ENCODE data around the gene TDRD1. TPM values are rescaled to one million over a fixed set of nuclear protein-coding genes. Genes with fewer than 3 reads are reported as not detected.

The TDRD1 gene
- total and polyA plus RNA-seq, 5 donors from 2014 or later = 0.14 to 0.32 (median 0.25) TPM; not detected in 2

DNA sequence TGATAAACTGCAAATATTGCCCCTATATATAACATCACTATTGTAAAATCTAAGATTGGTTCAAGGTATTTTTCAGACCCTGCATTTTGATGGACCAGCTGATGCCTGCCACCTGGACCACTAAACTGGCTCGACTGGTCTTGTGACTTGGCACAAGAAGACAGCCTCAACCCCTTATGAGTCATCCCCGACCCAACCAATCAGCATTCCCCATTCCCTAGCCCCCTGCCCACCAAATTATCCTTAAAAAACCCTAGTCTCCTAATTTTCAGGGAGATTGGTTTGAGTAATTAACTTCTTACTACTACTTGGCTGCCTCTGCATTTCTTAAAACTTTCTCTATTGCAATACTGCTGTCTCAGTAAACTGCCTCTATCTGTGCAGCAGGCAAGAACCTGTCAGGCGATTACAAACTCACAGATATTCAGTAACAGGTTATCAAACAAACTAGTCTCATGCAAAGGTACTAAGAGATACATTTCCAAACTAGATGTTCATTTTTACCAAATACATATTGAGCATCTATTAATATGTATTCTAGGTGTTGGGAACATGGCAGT lies 10.6 kb upstream of the TDRD1 start:
- no peaks in the 10 kb centered on the region for H3K27me3 Mint-ChIP-seq
- H3K27me3 ChIP-seq (ENCODE audit: control insufficient read depth, insufficient read depth, low read length) = no peaks in the 10 kb centered on the region
- no peak for ATAC-seq (ENCODE audit: low read depth in 2 of 2)
- peaks cover 15% of the 10 kb centered on the region for H3K36me3 ChIP-seq (ENCODE audit: control insufficient read depth, insufficient read depth, low read length)
- peaks cover 0 to 5% of the 10 kb centered on the region in 2 experiments for H3K9me3 ChIP-seq (ENCODE audit: control insufficient read depth in 2 of 2, low read length in 2 of 2)
- peak overlapping the region in 2 of 4 donors; percentile 44 to 69 for H3K4me3 Mint-ChIP-seq
- H3K27ac ChIP-seq (ENCODE audit: insufficient read depth, low read length, poor library complexity, severe bottlenecking) = no peak overlapping the region
- H3K36me3 Mint-ChIP-seq = peaks cover 34% of the 10 kb centered on the region
- H3K9me3 Mint-ChIP-seq = peaks cover 0 to 7% (median 2%) of the 10 kb centered on the region in 7 donors
- peaks cover 19% of the 10 kb centered on the region for H3K4me1 ChIP-seq (ENCODE audit: control insufficient read depth, insufficient read depth, low read length, poor library complexity, severe bottlenecking)
- DNase-seq = no peak
- no peak overlapping the region for H3K4me3 ChIP-seq (ENCODE audit: low read depth, low read length)
- peak overlapping the region in 1 of 3 donors; percentile 10 for H3K27ac Mint-ChIP-seq
- peaks cover 48 to 75% (median 51%) of the 10 kb centered on the region in 4 donors for H3K4me1 Mint-ChIP-seq

DNA sequence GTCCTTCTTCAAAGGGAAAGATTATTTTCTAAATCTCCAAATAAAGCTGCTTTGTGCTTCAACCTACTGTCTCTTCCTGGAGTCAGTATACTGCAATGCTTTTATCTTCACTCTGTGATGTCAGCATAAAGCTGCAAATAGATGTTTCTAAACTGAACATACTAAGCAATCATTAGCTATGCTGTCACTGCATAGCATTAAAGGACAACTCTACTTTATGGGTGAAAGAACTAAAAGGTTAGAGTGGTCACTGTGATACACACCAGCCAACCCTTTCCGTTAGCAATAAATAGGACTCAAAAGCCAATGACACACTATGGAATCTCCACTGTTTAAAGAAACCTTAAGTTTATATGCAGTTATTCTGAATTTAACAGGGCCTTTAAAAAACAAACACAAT lies 6.9 kb upstream of the TDRD1 start:
- no peak for DNase-seq
- Histone ChIP-seq H3K36me3 (ENCODE audit: control insufficient read depth, insufficient read depth, low read length) (peaks cover 10% of the 10 kb centered on the region), H3K27ac (ENCODE audit: insufficient read depth, low read length, poor library complexity, severe bottlenecking) (peak overlapping the region; percentile 16), H3K27me3 (ENCODE audit: control insufficient read depth, insufficient read depth, low read length) (no peaks in the 10 kb centered on the region), H3K4me3 (ENCODE audit: low read depth, low read length) (peak overlapping the region; percentile 98), H3K4me1 (ENCODE audit: control insufficient read depth, insufficient read depth, low read length, poor library complexity, severe bottlenecking) (peaks cover 30% of the 10 kb centered on the region), H3K9me3 (ENCODE audit: control insufficient read depth in 2 of 2, low read length in 2 of 2) (peaks cover 0 to 5% of the 10 kb centered on the region in 2 experiments)
- H3K27me3 Mint-ChIP-seq = peaks cover 13% of the 10 kb centered on the region
- H3K27ac Mint-ChIP-seq = peak overlapping the region in 2 of 3 donors; percentile 99
- H3K4me3 Mint-ChIP-seq = peak overlapping the region; percentile 93 to 99 (median 98)
- H3K36me3 Mint-ChIP-seq = peaks cover 20% of the 10 kb centered on the region
- ATAC-seq (ENCODE audit: low read depth in 2 of 2) = no peak
- H3K4me1 Mint-ChIP-seq = peaks cover 40 to 75% (median 49%) of the 10 kb centered on the region in 4 donors
- H3K9me3 Mint-ChIP-seq = peaks cover 0 to 7% (median 2%) of the 10 kb centered on the region in 7 donors

DNA sequence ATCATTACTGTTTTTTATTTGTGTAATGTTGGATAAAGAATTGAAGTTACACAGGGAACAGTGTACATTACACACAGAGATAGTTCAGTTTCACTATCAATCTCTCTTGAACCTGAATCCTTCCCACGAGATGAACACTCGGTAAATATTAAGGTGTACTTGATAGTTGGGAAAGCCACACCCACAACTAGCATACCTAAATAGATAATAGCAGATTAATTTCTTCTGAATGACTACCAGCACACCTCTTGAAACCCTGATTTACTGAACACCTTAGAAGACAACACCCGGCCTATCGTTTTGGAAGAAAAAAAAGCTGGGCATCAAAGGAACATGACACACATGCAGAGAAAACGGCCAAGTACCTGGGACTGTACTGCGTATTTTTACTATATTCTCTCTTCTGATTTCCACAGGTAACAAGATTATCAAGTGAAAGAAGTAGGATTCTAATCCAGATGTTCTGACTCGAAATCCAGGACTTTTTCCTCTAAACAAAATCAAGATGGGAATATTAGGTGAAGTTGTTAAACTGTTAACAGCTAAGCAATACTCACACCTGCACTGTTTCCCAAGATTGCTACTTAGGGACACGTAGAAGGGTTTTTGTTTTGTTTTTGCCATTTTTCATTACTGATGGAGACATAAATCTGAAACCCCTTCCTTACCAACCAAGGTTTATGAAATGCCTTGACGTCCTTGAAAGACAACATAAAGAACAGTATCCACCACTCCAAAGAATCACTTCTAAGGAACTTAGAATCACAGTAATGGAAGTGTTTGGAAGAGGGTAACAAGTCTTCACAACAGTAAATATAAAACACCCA lies 6.2 kb upstream of the TDRD1 start:
- Mint-ChIP-seq H3K9me3 (peaks cover 0 to 7% (median 2%) of the 10 kb centered on the region in 7 donors), H3K4me1 (peaks cover 37 to 72% (median 46%) of the 10 kb centered on the region in 4 donors), H3K36me3 (peaks cover 17% of the 10 kb centered on the region), H3K4me3 (peak overlapping the region; percentile 93 to 99 (median 98)), H3K27ac (peak overlapping the region; percentile 99), H3K27me3 (peaks cover 17% of the 10 kb centered on the region)
- Histone ChIP-seq H3K36me3 (ENCODE audit: control insufficient read depth, insufficient read depth, low read length) (peaks cover 8% of the 10 kb centered on the region), H3K27me3 (ENCODE audit: control insufficient read depth, insufficient read depth, low read length) (peaks cover 1% of the 10 kb centered on the region), H3K4me1 (ENCODE audit: control insufficient read depth, insufficient read depth, low read length, poor library complexity, severe bottlenecking) (peaks cover 30% of the 10 kb centered on the region), H3K27ac (ENCODE audit: insufficient read depth, low read length, poor library complexity, severe bottlenecking) (peak overlapping the region; percentile 81), H3K4me3 (ENCODE audit: low read depth, low read length) (peak overlapping the region; percentile 98), H3K9me3 (ENCODE audit: control insufficient read depth in 2 of 2, low read length in 2 of 2) (peaks cover 0 to 5% of the 10 kb centered on the region in 2 experiments)
- peak in 1 of 3 donors; percentile 38 for DNase-seq
- no peak for ATAC-seq (ENCODE audit: low read depth in 2 of 2)

DNA sequence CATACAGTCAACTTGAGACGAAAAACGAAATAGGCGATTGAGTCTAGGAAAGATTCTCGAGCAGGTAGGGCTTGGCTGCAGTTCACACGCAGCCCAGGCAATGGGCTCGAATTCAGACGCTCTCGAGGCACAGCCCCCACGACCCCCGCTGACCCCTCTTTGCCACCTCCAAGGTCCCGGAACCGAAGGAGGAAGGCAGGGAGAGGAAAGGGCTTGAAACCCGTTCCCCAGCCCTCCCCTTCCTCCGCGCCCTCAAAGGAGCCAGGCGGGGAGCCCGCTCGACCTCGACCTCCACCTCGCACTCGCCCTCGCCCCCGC lies 5.6 kb upstream of the TDRD1 start:
- ATAC-seq (ENCODE audit: low read depth in 2 of 2) (no peak), DNase-seq (no peak)
- peaks cover 30% of the 10 kb centered on the region for H3K4me1 ChIP-seq (ENCODE audit: control insufficient read depth, insufficient read depth, low read length, poor library complexity, severe bottlenecking)
- H3K36me3 Mint-ChIP-seq = peaks cover 13% of the 10 kb centered on the region
- peak overlapping the region; percentile 99 for H3K27ac Mint-ChIP-seq
- H3K27me3 Mint-ChIP-seq = peaks cover 17% of the 10 kb centered on the region
- peak overlapping the region; percentile 81 for H3K27ac ChIP-seq (ENCODE audit: insufficient read depth, low read length, poor library complexity, severe bottlenecking)
- peaks cover 0 to 4% of the 10 kb centered on the region in 2 experiments for H3K9me3 ChIP-seq (ENCODE audit: control insufficient read depth in 2 of 2, low read length in 2 of 2)
- H3K4me3 Mint-ChIP-seq = peak overlapping the region; percentile 93 to 99 (median 98)
- peaks cover 6% of the 10 kb centered on the region for H3K36me3 ChIP-seq (ENCODE audit: control insufficient read depth, insufficient read depth, low read length)
- peaks cover 1% of the 10 kb centered on the region for H3K27me3 ChIP-seq (ENCODE audit: control insufficient read depth, insufficient read depth, low read length)
- H3K4me1 Mint-ChIP-seq = peaks cover 32 to 66% (median 42%) of the 10 kb centered on the region in 4 donors
- peaks cover 0 to 4% (median 2%) of the 10 kb centered on the region in 7 donors for H3K9me3 Mint-ChIP-seq
- H3K4me3 ChIP-seq (ENCODE audit: low read depth, low read length) = peak overlapping the region; percentile 98

DNA sequence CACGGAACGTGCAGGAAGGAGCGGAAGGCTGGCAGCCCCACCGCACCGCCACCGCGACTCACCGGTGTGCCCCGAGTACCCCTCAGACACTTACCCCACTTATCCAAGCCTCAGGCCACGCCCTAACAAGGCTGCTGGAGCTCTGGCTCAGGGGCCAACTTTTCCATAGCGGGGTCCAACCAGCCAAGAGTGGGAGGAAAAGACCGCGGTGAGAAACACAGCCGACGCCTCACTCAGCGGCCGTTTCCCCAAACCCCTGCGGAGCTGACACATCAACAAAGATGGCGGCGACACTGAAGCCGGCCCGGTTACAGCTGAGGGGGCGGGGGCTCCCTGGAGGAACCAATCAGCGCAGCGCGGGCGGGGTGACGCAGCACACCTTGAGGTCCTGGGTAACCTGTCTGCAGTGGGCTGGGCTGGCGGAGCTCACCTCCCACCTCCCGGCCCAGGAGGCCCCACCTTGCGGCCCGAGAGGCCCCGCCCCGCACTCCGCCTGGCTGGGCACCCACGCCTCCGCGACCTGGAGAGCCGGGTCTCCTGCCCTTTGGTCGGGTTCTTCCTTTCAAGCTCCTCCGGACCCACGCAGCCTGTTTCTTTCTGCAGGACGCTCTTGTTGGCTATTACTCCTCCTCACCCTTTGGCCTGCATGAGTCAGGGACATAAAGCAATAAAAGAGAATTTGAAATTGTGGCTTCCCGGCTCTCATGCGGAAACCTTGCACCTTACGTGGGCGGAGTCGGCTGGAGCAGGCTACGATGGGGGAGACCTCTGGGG lies 5.0 kb upstream of the TDRD1 start, which contains the start of gene CCDC186:
CCDC186 (minus strand) TSS at position 283 of the 774 bp plus-strand sequence. CDS start 10,935 bp downstream, outside the sequence.
- peaks cover 1% of the 10 kb centered on the region for H3K27me3 ChIP-seq (ENCODE audit: control insufficient read depth, insufficient read depth, low read length)
- peaks cover 0 to 2% (median 0%) of the 10 kb centered on the region in 7 donors for H3K9me3 Mint-ChIP-seq

DNA sequence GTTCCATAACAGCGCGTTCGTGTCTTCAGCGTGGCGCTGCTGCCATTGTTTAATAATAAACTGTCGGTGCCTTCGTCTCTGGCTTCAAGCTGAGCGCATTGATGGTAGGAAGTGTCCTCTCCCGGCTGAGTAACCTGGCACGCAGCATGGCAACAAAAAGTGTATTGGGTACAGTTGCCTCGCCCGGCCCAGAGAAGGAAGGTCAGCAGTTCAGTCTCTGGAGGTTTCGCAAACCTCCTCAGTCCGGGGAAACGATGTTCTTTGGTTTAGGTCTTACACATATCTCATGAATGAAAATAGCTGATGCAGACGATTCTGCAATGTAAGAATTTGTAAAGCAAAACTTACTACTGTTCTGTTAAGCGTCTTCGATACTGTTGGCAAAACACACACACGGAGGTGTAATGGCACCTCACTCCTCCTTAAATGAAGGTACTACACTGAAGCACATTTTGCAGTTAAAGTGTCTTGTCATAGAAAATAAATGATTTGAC lies 4.4 kb upstream of the TDRD1 start:
- Histone ChIP-seq H3K4me3 (ENCODE audit: low read depth, low read length) (peak overlapping the region; percentile 78), H3K27ac (ENCODE audit: insufficient read depth, low read length, poor library complexity, severe bottlenecking) (peak overlapping the region; percentile 71), H3K4me1 (ENCODE audit: control insufficient read depth, insufficient read depth, low read length, poor library complexity, severe bottlenecking) (peaks cover 30% of the 10 kb centered on the region), H3K36me3 (ENCODE audit: control insufficient read depth, insufficient read depth, low read length) (no peaks in the 10 kb centered on the region), H3K9me3 (ENCODE audit: control insufficient read depth in 2 of 2, low read length in 2 of 2) (no peaks in the 10 kb centered on the region), H3K27me3 (ENCODE audit: control insufficient read depth, insufficient read depth, low read length) (peaks cover 1% of the 10 kb centered on the region)
- peaks cover 17% of the 10 kb centered on the region for H3K27me3 Mint-ChIP-seq
- peaks cover 5% of the 10 kb centered on the region for H3K36me3 Mint-ChIP-seq
- ATAC-seq (ENCODE audit: low read depth in 2 of 2) = no peak
- H3K4me1 Mint-ChIP-seq = peaks cover 29 to 57% (median 38%) of the 10 kb centered on the region in 4 donors
- H3K9me3 Mint-ChIP-seq = peaks cover 0 to 2% (median 0%) of the 10 kb centered on the region in 7 donors
- DNase-seq = no peak
- peak overlapping the region; percentile 88 to 99 (median 95) for H3K27ac Mint-ChIP-seq
- peak overlapping the region; percentile 93 to 99 (median 98) for H3K4me3 Mint-ChIP-seq

More for the DNA sequence above, 5.0 kb upstream of the TDRD1 start, which contains the start of gene CCDC186:
- H3K9me3 ChIP-seq (ENCODE audit: control insufficient read depth in 2 of 2, low read length in 2 of 2) = no peaks in the 10 kb centered on the region
- peaks cover 29 to 63% (median 38%) of the 10 kb centered on the region in 4 donors for H3K4me1 Mint-ChIP-seq
- peaks cover 30% of the 10 kb centered on the region for H3K4me1 ChIP-seq (ENCODE audit: control insufficient read depth, insufficient read depth, low read length, poor library complexity, severe bottlenecking)
- peak; percentile 97 to 98 (median 98) for DNase-seq
- peaks cover 3% of the 10 kb centered on the region for H3K36me3 ChIP-seq (ENCODE audit: control insufficient read depth, insufficient read depth, low read length)
- peak; percentile 99 for ATAC-seq (ENCODE audit: low read depth in 2 of 2)
- H3K27ac ChIP-seq (ENCODE audit: insufficient read depth, low read length, poor library complexity, severe bottlenecking) = peak within 1 kb of the TSS; percentile 81
- peak within 1 kb of the TSS; percentile 93 to 99 (median 98) for H3K4me3 Mint-ChIP-seq
- H3K4me3 ChIP-seq (ENCODE audit: low read depth, low read length) = peak within 1 kb of the TSS; percentile 98
- H3K27me3 Mint-ChIP-seq = peaks cover 17% of the 10 kb centered on the region
- H3K27ac Mint-ChIP-seq = peak within 1 kb of the TSS; percentile 99
- H3K36me3 Mint-ChIP-seq = peaks cover 9% of the 10 kb centered on the region

DNA sequence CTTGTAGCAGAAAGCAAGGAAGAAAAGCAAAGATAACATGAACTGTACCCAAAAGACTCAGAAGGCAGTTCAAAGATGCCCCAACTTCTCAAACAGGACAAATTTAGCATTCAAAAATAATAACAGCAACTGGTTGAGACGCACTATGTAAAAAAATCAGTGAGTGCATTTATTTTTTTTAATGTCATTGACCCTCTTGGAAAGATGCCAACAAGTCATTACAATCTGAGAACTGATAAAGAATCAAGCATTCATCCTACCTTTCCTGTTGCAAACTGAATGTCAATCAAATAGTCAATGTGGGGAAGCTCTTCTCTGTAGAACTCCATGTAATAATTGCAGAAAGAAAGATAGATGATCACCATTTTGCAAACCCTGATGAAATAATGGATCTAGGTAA lies 3.5 kb upstream of the TDRD1 start:
- no peak overlapping the region for H3K27ac Mint-ChIP-seq
- H3K4me3 Mint-ChIP-seq = peak overlapping the region; percentile 51 to 81 (median 72)
- peaks cover 3% of the 10 kb centered on the region for H3K36me3 Mint-ChIP-seq

More for the DNA sequence above, 3.5 kb upstream of the TDRD1 start:
- Histone ChIP-seq H3K4me1 (ENCODE audit: control insufficient read depth, insufficient read depth, low read length, poor library complexity, severe bottlenecking) (peaks cover 30% of the 10 kb centered on the region), H3K36me3 (ENCODE audit: control insufficient read depth, insufficient read depth, low read length) (no peaks in the 10 kb centered on the region), H3K27me3 (ENCODE audit: control insufficient read depth, insufficient read depth, low read length) (peaks cover 1% of the 10 kb centered on the region), H3K27ac (ENCODE audit: insufficient read depth, low read length, poor library complexity, severe bottlenecking) (no peak overlapping the region), H3K4me3 (ENCODE audit: low read depth, low read length) (no peak overlapping the region), H3K9me3 (ENCODE audit: control insufficient read depth in 2 of 2, low read length in 2 of 2) (no peaks in the 10 kb centered on the region)
- Mint-ChIP-seq H3K9me3 (peaks cover 0 to 2% (median 0%) of the 10 kb centered on the region in 7 donors), H3K27me3 (peaks cover 17% of the 10 kb centered on the region), H3K4me1 (peaks cover 29 to 51% (median 36%) of the 10 kb centered on the region in 4 donors)
- ATAC-seq (ENCODE audit: low read depth in 2 of 2) (no peak), DNase-seq (no peak)
